Adrenal gland (tissue), 5 donors: ENCODE results near the gene SLC20A1.

Experiments used
- POLR2A ChIP-seq, 2 donors: fragments of 450-650 bp; IDR thresholded peaks; one replicate each; pipeline ENCODE4 v1.6.1; 2017; ENCODE audit warnings: antibody characterized with exemption in 2 of 2, mild to moderate bottlenecking in 2 of 2, moderate library complexity in 1 of 2
- TF ChIP-seq, protein P1 (sequence below), 6 experiments: fragments of 450-650 bp in 4 of 6; fragments of 200-600 bp in 2 of 6; sonication (generic) in 1 of 6; IDR thresholded peaks; 1 replicate in 5 of 6; 2 replicates in 1 of 6; pipeline versions ENCODE4 v1.5.1 to v1.8.0; 2016 to 2021; ENCODE audit warnings: antibody characterized with exemption in 6 of 6, mild to moderate bottlenecking in 2 of 6, moderate library complexity in 1 of 6
- donor health status: DM: no; HTN: no; CAD: no.

DNA sequence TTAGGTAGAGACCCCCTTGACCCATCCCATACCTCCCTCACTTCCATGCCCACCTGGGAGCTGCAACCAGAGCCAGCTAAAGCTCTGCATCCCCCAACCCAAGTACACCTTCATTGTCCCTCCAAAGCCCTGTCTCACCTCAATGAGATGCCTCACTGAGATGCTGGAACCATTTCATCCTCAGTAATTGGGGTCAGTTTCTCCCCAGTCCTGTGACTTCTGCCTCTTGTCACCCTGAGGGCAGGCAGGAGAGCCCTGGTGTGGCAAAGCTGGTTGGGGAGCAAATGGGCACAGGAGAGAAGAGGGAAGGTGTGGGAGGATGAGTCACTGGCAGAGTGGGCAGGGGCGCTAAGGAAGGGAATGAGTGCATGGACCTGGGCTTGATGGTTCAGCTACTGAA, 47.2 kb downstream of the SLC20A1 start:
- TF ChIP-seq POLR2A (IDR thresholded peaks at IDR 0.05) = no peak
- TF ChIP-seq, protein P1, sequence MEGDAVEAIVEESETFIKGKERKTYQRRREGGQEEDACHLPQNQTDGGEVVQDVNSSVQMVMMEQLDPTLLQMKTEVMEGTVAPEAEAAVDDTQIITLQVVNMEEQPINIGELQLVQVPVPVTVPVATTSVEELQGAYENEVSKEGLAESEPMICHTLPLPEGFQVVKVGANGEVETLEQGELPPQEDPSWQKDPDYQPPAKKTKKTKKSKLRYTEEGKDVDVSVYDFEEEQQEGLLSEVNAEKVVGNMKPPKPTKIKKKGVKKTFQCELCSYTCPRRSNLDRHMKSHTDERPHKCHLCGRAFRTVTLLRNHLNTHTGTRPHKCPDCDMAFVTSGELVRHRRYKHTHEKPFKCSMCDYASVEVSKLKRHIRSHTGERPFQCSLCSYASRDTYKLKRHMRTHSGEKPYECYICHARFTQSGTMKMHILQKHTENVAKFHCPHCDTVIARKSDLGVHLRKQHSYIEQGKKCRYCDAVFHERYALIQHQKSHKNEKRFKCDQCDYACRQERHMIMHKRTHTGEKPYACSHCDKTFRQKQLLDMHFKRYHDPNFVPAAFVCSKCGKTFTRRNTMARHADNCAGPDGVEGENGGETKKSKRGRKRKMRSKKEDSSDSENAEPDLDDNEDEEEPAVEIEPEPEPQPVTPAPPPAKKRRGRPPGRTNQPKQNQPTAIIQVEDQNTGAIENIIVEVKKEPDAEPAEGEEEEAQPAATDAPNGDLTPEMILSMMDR (IDR thresholded peaks at IDR 0.05) = no peak
